Measurements from ENCODE around the gene TBL1XR1. TPM values are rescaled to one million over a fixed set of nuclear protein-coding genes. Genes with fewer than 3 reads are reported as not detected.
"Not testable (repeated sequence)": the region's sequence is repeated elsewhere in the genome, so short reads cannot be mapped to it uniquely, and the experiment has no call there.

The TBL1XR1 gene
- total RNA-seq, 1 donor from 2014 or later: 90.8 TPM

DNA sequence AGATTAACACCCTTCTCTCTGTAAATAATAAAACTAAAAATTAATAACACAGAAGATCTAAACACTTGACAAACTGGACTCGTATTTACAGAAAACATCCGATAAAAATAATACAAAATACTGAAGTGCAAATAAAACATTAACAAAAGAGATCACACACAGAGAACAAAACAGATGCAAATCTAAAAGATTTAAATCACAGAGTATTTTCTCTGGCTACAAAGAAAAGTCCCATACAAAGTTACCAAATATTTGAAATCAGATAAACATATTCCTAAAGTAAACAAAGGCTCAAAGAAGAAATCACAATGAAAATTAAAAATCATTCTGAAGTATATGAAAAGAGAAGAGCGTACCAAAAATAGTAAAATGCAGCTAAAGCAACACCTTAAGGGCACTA lies 42.5 kb downstream of the TBL1XR1 start:
- ATAC-seq (ENCODE audit: poor library complexity) (no peak), DNase-seq (no peak)
- intact Hi-C loops (cut with DNase I): no loop called here

DNA sequence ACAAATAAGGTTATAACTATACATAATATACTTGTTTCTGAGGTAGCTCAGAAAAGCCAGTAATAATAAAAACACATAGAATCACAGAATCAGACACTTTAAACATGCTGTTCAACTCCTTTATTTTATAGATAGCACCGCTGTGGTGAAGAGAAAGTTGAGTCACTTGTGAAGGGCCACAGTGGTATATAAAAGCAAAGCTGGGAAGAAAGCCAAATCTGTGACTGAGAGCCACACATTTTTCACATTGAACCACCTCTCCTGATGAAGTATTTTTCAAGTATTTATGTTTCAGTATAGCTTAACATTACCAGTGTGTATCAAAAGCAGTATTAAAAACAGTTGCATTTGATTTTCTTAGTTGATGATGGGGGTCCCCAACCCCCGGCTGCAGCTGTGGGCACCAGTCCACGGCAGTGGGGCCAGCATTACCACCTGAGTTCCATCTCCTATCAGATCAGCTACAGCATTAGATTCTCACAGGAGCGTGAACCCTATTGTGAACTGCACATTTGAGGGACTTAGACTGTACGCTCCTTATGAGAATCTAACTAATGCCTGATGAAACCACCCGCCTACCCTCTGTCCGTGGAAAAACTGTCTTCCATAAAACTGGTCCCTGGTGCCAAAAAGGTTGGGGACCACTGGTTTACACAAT lies 46.2 kb downstream of the TBL1XR1 start:
- ATAC-seq (ENCODE audit: poor library complexity) (no peak), DNase-seq (no peak)
- intact Hi-C loops (cut with DNase I): no loop called here

GRCh38 chr3:177150218-177150916 lies 46.9 kb downstream of the TBL1XR1 start:
- no peak for DNase-seq
- intact Hi-C loops (cut with DNase I): no loop called here
- peak; percentile 40 for ATAC-seq (ENCODE audit: poor library complexity)

DNA sequence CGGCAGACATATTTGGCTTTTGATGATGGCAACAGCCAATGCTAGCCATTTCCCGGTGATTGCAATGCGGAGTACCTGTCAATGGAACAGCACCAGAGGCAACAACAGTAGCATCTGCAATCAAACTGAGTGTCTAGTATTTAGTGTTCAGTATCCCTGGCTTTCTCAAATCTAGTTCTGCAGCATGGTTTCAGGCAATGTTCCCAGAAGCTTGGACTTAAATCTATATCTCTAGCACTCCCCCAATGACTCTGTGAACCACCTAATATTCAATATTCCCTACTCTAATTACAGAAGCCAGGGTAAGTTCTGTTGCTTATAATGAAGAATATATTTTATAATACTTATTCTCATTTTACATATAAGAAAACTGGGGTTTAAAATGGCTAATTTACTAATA lies 48.2 kb downstream of the TBL1XR1 start:
- intact Hi-C loops (cut with DNase I): no loop called here

DNA sequence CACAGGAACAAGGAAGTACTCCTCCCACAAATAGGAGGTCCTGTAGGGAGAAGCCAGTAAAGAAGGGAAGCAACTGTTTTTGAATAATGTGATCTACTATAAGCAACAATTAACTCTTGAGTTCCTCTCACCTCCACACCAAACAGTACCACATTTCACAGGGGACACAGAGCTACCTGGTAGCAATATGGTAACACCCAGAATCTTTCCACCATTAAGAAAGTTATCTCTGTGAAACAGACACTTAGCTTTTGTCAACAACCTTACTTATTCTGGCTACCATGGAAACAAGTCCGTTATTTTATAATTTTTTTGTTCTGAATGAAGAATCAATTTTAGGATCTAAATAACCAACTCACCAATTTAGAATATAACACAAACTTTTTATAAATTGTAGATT lies 49.5 kb downstream of the TBL1XR1 start:
- no peak for ATAC-seq (ENCODE audit: poor library complexity)
- intact Hi-C loops (cut with DNase I): no loop called here
- DNase-seq: no peak

More for the DNA sequence above, 48.2 kb downstream of the TBL1XR1 start:
- DNase-seq: no peak
- ATAC-seq (ENCODE audit: poor library complexity): no peak

GRCh38 chr3:177146646-177147045 lies 50.6 kb downstream of the TBL1XR1 start:
- intact Hi-C loops (cut with DNase I): no loop called here
- ATAC-seq (ENCODE audit: poor library complexity) (no peak), DNase-seq (no peak)

DNA sequence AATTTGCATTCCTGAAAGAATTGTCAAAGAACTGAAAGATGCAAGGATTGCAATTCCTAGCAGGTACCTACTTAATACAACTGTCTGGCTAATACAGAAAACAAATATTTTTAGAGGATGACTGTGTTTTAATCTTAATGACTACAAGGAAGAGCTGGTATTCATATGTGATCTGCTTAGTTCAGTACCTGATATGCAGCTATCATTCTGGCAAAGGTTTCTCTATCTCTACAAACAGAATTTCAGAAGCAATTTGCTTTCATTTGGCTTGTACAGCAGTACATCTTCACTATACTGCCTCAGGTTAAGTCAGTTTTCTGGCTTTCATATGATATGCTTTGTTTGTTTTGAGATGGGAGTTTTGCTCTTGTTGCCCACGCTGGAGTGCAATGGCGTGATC lies 51.3 kb downstream of the TBL1XR1 start:
- DNase-seq (no peak), ATAC-seq (ENCODE audit: poor library complexity) (no peak)
- intact Hi-C loops (cut with DNase I): no loop called here

DNA sequence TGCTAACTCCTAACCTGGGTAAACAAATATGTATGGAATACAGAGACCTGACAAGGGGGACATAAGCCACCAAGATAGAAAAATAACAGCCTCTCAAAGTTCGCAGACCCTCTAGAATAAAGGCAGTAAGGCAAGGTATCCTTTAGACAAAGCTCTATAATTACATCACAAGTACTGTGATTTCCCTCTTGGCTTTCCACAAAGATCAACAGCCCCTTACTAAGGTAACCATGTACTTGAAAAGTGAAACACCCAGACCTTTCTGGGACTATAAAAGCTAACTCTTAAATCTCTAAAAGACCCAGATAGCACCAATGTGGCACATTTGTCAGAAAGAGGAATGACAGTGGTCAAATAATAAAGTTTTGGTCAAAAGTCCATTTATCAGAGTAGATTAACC lies 51.9 kb downstream of the TBL1XR1 start:
- intact Hi-C loops (cut with DNase I): no loop called here
- no peak for ATAC-seq (ENCODE audit: poor library complexity)
- no peak for DNase-seq

DNA sequence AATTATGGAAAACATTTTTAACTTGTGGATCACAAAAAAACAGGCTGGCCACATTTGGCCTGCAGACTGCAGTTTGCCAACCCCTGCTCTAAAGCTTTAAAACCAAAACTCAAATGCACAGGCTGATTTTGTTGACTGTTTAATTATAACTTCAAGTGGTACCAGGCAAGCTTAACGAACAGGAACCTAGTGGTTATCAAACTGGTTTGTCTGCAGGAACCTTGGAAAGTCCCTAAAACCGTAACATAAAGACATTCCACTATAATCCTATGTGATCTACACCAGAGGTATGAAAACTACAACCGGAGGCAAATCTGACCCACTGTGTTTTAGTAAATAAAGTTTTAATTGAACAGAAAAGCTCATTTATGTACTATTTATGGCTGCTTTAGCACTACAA lies 52.4 kb downstream of the TBL1XR1 start:
- no peak for ATAC-seq (ENCODE audit: poor library complexity)
- intact Hi-C loops (cut with DNase I): no loop called here
- DNase-seq: no peak

GRCh38 chr3:177141899-177142646 lies 55.2 kb downstream of the TBL1XR1 start:
- DNase-seq (no peak), ATAC-seq (ENCODE audit: poor library complexity) (peak; percentile 27)
- intact Hi-C loops (cut with DNase I): no loop called here

DNA sequence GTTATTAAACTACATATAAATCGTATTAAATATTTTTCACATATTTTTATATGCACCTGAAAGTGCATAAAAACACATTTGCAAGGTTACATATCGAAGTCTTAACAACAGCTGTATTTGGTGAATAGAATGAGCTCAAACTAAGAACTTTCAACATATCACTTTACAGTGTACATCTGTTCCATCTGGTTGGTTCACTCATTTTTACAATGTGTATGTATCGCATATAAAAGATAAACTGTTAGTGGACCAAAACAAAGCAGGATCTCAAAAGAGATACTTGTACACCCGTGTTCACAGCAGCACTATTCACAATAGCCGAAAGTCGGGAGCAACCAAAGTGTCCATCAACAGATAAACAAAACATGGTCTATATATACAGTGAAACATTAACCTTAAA lies 55.8 kb downstream of the TBL1XR1 start:
- intact Hi-C loops (cut with DNase I): no loop called here
- ATAC-seq (ENCODE audit: poor library complexity) (no peak), DNase-seq (no peak)

GRCh38 chr3:177139220-177139619 lies 58.1 kb downstream of the TBL1XR1 start:
- ATAC-seq (ENCODE audit: poor library complexity); intact Hi-C loops (cut with DNase I); DNase-seq: not testable (repeated sequence)

GRCh38 chr3:177137774-177138705 lies 59.2 kb downstream of the TBL1XR1 start:
- DNase-seq: no peak
- intact Hi-C loops (cut with DNase I): no loop called here
- no peak for ATAC-seq (ENCODE audit: poor library complexity)

- ATAC-seq (ENCODE audit: poor library complexity) (no peak), DNase-seq (no peak)
- intact Hi-C loops (cut with DNase I): no loop called here
These were observed 60.5 kb downstream of the TBL1XR1 start for GRCh38 chr3:177136741-177137140.

DNA sequence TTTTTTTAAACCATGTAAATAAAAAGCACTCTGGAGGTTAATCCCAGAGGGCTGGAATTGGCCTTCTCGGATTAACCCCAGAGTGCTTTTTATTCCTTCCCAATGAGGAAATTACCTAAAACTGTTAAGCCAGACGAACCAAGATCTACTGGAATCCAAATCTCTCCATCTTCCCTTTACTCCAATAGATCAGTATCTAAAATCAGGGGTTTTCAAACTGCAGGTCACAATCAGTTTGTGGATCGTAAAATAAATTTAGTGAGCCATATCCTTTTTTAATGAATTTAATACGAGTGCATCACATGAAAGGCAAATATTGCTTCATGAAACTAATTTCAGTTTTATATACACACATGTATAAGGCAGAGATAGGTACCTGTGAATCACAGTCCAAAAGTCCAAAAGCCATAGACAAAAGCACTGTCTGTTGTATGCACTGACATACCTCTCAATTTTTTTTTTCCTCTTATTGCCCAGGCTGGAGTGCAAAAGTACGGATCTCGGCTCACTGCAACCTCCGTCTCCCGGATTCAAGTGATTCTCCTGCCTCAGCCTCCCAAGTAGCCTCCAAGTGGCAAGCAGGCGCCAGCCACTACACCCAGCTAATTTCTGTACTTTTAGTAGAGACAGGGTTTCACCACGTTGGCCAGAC lies 61.3 kb downstream of the TBL1XR1 start:
- intact Hi-C loops (cut with DNase I): no loop called here
- ATAC-seq (ENCODE audit: poor library complexity) (no peak), DNase-seq (no peak)

DNA sequence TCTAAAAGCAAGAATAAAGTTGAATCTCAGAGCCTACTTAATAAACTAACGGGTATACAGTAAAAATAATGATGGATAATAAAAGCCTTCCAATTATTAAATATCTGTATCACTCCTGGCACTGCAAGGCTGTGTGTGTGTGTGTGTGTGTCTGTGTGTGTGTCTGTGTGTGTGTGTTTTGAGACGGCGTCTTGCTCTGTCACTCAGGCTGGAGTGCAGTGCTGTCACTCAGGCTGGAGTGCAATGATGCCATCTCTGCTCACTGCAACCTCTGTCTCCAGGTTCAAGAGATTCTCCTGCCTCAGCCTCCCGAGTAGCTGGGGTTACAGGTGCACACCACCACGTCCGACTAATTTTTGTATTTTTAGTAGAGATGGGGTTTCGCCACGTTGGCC lies 62.5 kb downstream of the TBL1XR1 start:
- no peak for ATAC-seq (ENCODE audit: poor library complexity)
- intact Hi-C loops (cut with DNase I): no loop called here
- DNase-seq: no peak

- no peak for DNase-seq
- intact Hi-C loops (cut with DNase I): no loop called here
- ATAC-seq (ENCODE audit: poor library complexity): peak; percentile 35
These were observed 63.1 kb downstream of the TBL1XR1 start for GRCh38 chr3:177133860-177134815.
